HepG2 (cell line): ENCODE results near the gene RTEL1. TPM values are rescaled to one million over a fixed set of nuclear protein-coding genes. Genes with fewer than 3 reads are reported as not detected.

Experiments
- ARNTL ChIP-seq: sonication (generic); formaldehyde crosslinking; IDR thresholded peaks from 2 replicates; pipeline ENCODE4 v1.4.0; 2020; ENCODE audit warnings: mild to moderate bottlenecking, missing genetic modification reagents
- CBX1 ChIP-seq: IDR thresholded peaks from one replicate; pipeline ENCODE4 v1.6.1; 2016; ENCODE audit warnings: antibody characterized with exemption, low read depth
- GATAD1 ChIP-seq: IDR thresholded peaks from 2 replicates; pipeline ENCODE4 v1.6.1; 2016; ENCODE audit warnings: missing genetic modification reagents, missing compliant biosample characterization
- IRX3 ChIP-seq: sonication (generic); formaldehyde crosslinking; IDR thresholded peaks from 2 replicates; pipeline ENCODE4 v1.8.1; 2023; ENCODE audit warnings: mild to moderate bottlenecking, low read depth, missing genetic modification reagents, borderline replicate concordance
- PLSCR1 ChIP-seq: sonication (generic); formaldehyde crosslinking; IDR thresholded peaks from 2 replicates; pipeline ENCODE4 v1.5.0; 2020; ENCODE audit warnings: missing genetic modification reagents, mild to moderate bottlenecking, borderline replicate concordance
- RORA ChIP-seq: sonication (generic); formaldehyde crosslinking; IDR thresholded peaks from 2 replicates; pipeline ENCODE4 v1.5.0; 2020; ENCODE audit warnings: mild to moderate bottlenecking, missing genetic modification reagents, moderate library complexity
- SMAD3 ChIP-seq: sonication (generic); formaldehyde crosslinking; IDR thresholded peaks from 2 replicates; pipeline ENCODE4 v1.4.0; 2020; ENCODE audit warnings: missing genetic modification reagents
- SRF ChIP-seq: IDR thresholded peaks from 2 replicates; pipeline ENCODE4 v1.6.1; 2011; ENCODE audit warnings: mild to moderate bottlenecking, low read depth, low read length, moderate library complexity
- TSC22D2 ChIP-seq: sonication (generic); formaldehyde crosslinking; IDR thresholded peaks from 2 replicates; pipeline ENCODE4 v1.5.1; 2020; ENCODE audit warnings: missing genetic modification reagents, mild to moderate bottlenecking, borderline replicate concordance
- ZNF12 ChIP-seq: sonication (generic); formaldehyde crosslinking; IDR thresholded peaks from 2 replicates; pipeline ENCODE4 v1.5.0; 2020; ENCODE audit warnings: missing genetic modification reagents
- ZNF20 ChIP-seq: sonication (generic); formaldehyde crosslinking; IDR thresholded peaks from 2 replicates; pipeline ENCODE4 v1.4.0; 2020; ENCODE audit warnings: mild to moderate bottlenecking, moderate library complexity, missing genetic modification reagents
- ZNF331 ChIP-seq: sonication (generic); formaldehyde crosslinking; IDR thresholded peaks from 2 replicates; pipeline ENCODE4 v1.4.0; 2020; ENCODE audit warnings: missing genetic modification reagents
- ZNF629 ChIP-seq: sonication (generic); formaldehyde crosslinking; conservative IDR thresholded peaks from 2 replicates; pipeline ENCODE4 v1.5.0; 2020; ENCODE audit warnings: missing genetic modification reagents
- ZSCAN20 ChIP-seq: sonication (generic); formaldehyde crosslinking; IDR thresholded peaks from 2 replicates; pipeline ENCODE4 v1.4.0; 2020; ENCODE audit warnings: missing genetic modification reagents, mild to moderate bottlenecking, borderline replicate concordance
- polyA plus RNA-seq, 8 experiments: library from polyadenylated mRNA; depleted of rRNA in 3 of 8; stranded (reverse) in 7 of 8; unstranded in 1 of 8; fragments of >200 nt; fragmentation: Illumina TruSeq in 4 of 8; extraction: Trizol in 4 of 8; gene quantifications; 2 replicates each; pipeline versions ENCODE4 v1.2.1 to v1.2.3, GENCODE V29; 2011 to 2016; ENCODE audit warnings: low read depth in 4 of 8, missing spikeins in 1 of 8, mixed read lengths in 1 of 8; ENCODE audit not compliant: insufficient read depth in 1 of 8
- total RNA-seq, 5 experiments: library from RNA; depleted of rRNA; stranded (reverse); fragments of >200 nt; fragmentation: Illumina TruSeq; extraction: Trizol; gene quantifications; 2 replicates each; pipeline ENCODE4 v1.2.3, GENCODE V29; 2016; ENCODE audit warnings: low read depth in 1 of 5
- TF ChIP-seq, protein P1 (sequence below): sonication (generic); formaldehyde crosslinking; IDR thresholded peaks from 2 replicates; pipeline ENCODE4 v1.5.0; 2020; ENCODE audit warnings: missing genetic modification reagents
- TF ChIP-seq, protein P2 (sequence below): sonication (generic); formaldehyde crosslinking; IDR thresholded peaks from 2 replicates; pipeline ENCODE4 v1.4.0; 2020; ENCODE audit warnings: missing genetic modification reagents
- TF ChIP-seq, protein P3 (sequence below), 2 experiments: sonication (generic) in 1 of 2; formaldehyde crosslinking in 1 of 2; IDR thresholded peaks; 2 replicates each; pipeline versions ENCODE4 v1.6.1 to v1.9.0; 2014 to 2022; ENCODE audit warnings: antibody characterized with exemption in 1 of 2, borderline replicate concordance in 1 of 2, inconsistent platforms in 1 of 2, low read depth in 1 of 2, missing genetic modification reagents in 1 of 2

Gene RTEL1
- total and polyA plus RNA-seq, 2 of the 13 experiments (the other 11 are each of a cell fraction or from before 2014, with no cell fraction given): 21.8 to 36.4 TPM

- no peak for TF ChIP-seq ZSCAN20 (CRISPR knock-in tag)
- no peak for TF ChIP-seq ZNF629 (CRISPR knock-in tag)
- TF ChIP-seq IRX3 (CRISPR knock-in tag): no peak
- no peak for TF ChIP-seq SMAD3 (CRISPR knock-in tag)
- TF ChIP-seq SRF: no peak
- no peak for TF ChIP-seq ARNTL (CRISPR knock-in tag)
- TF ChIP-seq, protein P1, sequence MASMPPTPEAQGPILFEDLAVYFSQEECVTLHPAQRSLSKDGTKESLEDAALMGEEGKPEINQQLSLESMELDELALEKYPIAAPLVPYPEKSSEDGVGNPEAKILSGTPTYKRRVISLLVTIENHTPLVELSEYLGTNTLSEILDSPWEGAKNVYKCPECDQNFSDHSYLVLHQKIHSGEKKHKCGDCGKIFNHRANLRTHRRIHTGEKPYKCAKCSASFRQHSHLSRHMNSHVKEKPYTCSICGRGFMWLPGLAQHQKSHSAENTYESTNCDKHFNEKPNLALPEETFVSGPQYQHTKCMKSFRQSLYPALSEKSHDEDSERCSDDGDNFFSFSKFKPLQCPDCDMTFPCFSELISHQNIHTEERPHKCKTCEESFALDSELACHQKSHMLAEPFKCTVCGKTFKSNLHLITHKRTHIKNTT: no peak
- TF ChIP-seq ZNF12 (CRISPR knock-in tag): no peak
- no peak for TF ChIP-seq ZNF331 (CRISPR knock-in tag)
- TF ChIP-seq PLSCR1 (CRISPR knock-in tag): no peak
- TF ChIP-seq RORA (CRISPR knock-in tag): no peak
- no peak for TF ChIP-seq CBX1
- no peak for TF ChIP-seq ZNF20
- TF ChIP-seq, protein P2, sequence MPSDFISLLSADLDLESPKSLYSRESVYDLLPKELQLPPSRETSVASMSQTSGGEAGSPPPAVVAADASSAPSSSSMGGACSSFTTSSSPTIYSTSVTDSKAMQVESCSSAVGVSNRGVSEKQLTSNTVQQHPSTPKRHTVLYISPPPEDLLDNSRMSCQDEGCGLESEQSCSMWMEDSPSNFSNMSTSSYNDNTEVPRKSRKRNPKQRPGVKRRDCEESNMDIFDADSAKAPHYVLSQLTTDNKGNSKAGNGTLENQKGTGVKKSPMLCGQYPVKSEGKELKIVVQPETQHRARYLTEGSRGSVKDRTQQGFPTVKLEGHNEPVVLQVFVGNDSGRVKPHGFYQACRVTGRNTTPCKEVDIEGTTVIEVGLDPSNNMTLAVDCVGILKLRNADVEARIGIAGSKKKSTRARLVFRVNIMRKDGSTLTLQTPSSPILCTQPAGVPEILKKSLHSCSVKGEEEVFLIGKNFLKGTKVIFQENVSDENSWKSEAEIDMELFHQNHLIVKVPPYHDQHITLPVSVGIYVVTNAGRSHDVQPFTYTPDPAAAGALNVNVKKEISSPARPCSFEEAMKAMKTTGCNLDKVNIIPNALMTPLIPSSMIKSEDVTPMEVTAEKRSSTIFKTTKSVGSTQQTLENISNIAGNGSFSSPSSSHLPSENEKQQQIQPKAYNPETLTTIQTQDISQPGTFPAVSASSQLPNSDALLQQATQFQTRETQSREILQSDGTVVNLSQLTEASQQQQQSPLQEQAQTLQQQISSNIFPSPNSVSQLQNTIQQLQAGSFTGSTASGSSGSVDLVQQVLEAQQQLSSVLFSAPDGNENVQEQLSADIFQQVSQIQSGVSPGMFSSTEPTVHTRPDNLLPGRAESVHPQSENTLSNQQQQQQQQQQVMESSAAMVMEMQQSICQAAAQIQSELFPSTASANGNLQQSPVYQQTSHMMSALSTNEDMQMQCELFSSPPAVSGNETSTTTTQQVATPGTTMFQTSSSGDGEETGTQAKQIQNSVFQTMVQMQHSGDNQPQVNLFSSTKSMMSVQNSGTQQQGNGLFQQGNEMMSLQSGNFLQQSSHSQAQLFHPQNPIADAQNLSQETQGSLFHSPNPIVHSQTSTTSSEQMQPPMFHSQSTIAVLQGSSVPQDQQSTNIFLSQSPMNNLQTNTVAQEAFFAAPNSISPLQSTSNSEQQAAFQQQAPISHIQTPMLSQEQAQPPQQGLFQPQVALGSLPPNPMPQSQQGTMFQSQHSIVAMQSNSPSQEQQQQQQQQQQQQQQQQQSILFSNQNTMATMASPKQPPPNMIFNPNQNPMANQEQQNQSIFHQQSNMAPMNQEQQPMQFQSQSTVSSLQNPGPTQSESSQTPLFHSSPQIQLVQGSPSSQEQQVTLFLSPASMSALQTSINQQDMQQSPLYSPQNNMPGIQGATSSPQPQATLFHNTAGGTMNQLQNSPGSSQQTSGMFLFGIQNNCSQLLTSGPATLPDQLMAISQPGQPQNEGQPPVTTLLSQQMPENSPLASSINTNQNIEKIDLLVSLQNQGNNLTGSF (CRISPR knock-in tag): no peak
- no peak for TF ChIP-seq GATAD1
- TF ChIP-seq, protein P3, sequence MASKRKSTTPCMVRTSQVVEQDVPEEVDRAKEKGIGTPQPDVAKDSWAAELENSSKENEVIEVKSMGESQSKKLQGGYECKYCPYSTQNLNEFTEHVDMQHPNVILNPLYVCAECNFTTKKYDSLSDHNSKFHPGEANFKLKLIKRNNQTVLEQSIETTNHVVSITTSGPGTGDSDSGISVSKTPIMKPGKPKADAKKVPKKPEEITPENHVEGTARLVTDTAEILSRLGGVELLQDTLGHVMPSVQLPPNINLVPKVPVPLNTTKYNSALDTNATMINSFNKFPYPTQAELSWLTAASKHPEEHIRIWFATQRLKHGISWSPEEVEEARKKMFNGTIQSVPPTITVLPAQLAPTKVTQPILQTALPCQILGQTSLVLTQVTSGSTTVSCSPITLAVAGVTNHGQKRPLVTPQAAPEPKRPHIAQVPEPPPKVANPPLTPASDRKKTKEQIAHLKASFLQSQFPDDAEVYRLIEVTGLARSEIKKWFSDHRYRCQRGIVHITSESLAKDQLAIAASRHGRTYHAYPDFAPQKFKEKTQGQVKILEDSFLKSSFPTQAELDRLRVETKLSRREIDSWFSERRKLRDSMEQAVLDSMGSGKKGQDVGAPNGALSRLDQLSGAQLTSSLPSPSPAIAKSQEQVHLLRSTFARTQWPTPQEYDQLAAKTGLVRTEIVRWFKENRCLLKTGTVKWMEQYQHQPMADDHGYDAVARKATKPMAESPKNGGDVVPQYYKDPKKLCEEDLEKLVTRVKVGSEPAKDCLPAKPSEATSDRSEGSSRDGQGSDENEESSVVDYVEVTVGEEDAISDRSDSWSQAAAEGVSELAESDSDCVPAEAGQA (IDR thresholded peaks at IDR 0.05; ENCODE audit: low read depth): no peak
- TF ChIP-seq, protein P3 (CRISPR knock-in tag; IDR thresholded peaks at IDR 0.05; ENCODE audit: borderline replicate concordance): no peak; the same call in 1 of the 2 replicates
- no peak for TF ChIP-seq TSC22D2 (CRISPR knock-in tag)
These were observed 714 bp upstream of the RTEL1 start (continued) for GRCh38 chr20:63657260-63657936.
